Mammary epithelial cell (primary cell): Measurements from ENCODE around the gene PSTK.

ENCODE experiments used
- EZH2 ChIP-seq: IDR thresholded peaks from 2 replicates; pipeline ENCODE4 v1.6.1; 2012; ENCODE audit warnings: low read length, inconsistent platforms, borderline replicate concordance
- TF ChIP-seq, protein P1 (sequence below), 2 donors: IDR thresholded peaks in 1 of 2; conservative IDR thresholded peaks in 1 of 2; 2 replicates each; pipeline ENCODE4 v1.5.1; 2011 to 2012; ENCODE audit warnings: inconsistent platforms in 2 of 2, low read length in 2 of 2, mild to moderate bottlenecking in 2 of 2, control low read depth in 1 of 2, low read depth in 1 of 2; ENCODE audit not compliant: insufficient read depth in 1 of 2; ENCODE audit errors: extremely low read depth in 1 of 2

DNA sequence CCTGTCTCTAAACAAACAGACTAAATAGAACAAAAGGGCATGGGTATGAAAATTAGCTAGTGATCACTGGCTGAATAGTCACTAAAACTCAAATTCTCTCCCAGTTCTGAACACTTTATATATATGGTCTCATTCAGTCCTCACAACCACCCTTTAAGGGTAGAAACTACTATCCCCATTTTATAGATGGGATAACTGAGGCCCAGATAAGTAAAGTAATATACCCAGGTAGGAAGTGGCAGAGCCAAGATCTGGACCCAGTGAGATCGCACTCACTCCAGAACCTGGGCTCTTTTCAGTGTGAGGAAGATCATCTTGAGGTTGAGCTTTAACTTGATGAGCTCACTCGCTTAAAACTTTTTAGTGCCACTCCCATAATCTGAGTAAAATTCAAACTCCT lies 4.5 kb downstream of the PSTK start:
- no peak for TF ChIP-seq EZH2
- TF ChIP-seq, protein P1, sequence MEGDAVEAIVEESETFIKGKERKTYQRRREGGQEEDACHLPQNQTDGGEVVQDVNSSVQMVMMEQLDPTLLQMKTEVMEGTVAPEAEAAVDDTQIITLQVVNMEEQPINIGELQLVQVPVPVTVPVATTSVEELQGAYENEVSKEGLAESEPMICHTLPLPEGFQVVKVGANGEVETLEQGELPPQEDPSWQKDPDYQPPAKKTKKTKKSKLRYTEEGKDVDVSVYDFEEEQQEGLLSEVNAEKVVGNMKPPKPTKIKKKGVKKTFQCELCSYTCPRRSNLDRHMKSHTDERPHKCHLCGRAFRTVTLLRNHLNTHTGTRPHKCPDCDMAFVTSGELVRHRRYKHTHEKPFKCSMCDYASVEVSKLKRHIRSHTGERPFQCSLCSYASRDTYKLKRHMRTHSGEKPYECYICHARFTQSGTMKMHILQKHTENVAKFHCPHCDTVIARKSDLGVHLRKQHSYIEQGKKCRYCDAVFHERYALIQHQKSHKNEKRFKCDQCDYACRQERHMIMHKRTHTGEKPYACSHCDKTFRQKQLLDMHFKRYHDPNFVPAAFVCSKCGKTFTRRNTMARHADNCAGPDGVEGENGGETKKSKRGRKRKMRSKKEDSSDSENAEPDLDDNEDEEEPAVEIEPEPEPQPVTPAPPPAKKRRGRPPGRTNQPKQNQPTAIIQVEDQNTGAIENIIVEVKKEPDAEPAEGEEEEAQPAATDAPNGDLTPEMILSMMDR (conservative IDR thresholded peaks at IDR 0.05 in 1 of 2, IDR thresholded peaks at IDR 0.05 in 1 of 2; ENCODE audit: extremely low read depth in 1 of 2, insufficient read depth in 1 of 2, low read depth in 1 of 2, low read length in 2 of 2) = no peak
